BJ (cell line): ENCODE data around the gene PARM1. TPM values are rescaled to one million over a fixed set of nuclear protein-coding genes. Genes with fewer than 3 reads are reported as not detected.

Experiments
- CTCF ChIA-PET: fragments of 350-600 bp; formaldehyde crosslinking; extraction: SDS; loops from one replicate; lab custom pipeline; 2021; ENCODE audit warnings: antibody characterized with exemption, inconsistent platforms; lab: Yijun Ruan, JAX
- POLR2A ChIA-PET: fragments of 300-600 bp; sonication (Branson Sonifier 250); formaldehyde crosslinking; extraction: SDS; loops from one replicate; lab custom pipeline; 2021; ENCODE audit warnings: antibody characterized with exemption; lab: Charles Lee
- DNase-seq: peaks from one replicate; pipeline ENCODE4 v3.0.0-alpha.2; 2011; ENCODE audit warnings: low read depth
- H3K27me3 ChIP-seq: 2 replicates; pipeline ENCODE4 v1.6.0; 2011; ENCODE audit warnings: low read length; ENCODE audit not compliant: control insufficient read depth, insufficient read depth
- H3K36me3 ChIP-seq: 2 replicates; pipeline ENCODE4 v1.5.1; 2011; ENCODE audit warnings: low read length; ENCODE audit not compliant: control insufficient read depth, insufficient read depth
- H3K4me3 ChIP-seq: 2 replicates; pipeline ENCODE4 v1.5.1; 2011; ENCODE audit warnings: low read depth, mild to moderate bottlenecking, control low read depth, low read length
- polyA plus RNA-seq: library from polyadenylated mRNA; depleted of rRNA; stranded (reverse); fragments of >200 nt; gene quantifications from 2 replicates; pipeline ENCODE4 v1.2.3, GENCODE V29; 2011
- TF ChIP-seq, protein P1 (sequence below): IDR thresholded peaks from 2 replicates; pipeline ENCODE4 v1.5.1; 2011; ENCODE audit warnings: low read depth, mild to moderate bottlenecking, control low read depth, inconsistent platforms, low read length, moderate library complexity; ENCODE audit not compliant: insufficient read depth

The PARM1 gene
- polyA plus RNA-seq, 1 experiment = 0.01 TPM

DNA sequence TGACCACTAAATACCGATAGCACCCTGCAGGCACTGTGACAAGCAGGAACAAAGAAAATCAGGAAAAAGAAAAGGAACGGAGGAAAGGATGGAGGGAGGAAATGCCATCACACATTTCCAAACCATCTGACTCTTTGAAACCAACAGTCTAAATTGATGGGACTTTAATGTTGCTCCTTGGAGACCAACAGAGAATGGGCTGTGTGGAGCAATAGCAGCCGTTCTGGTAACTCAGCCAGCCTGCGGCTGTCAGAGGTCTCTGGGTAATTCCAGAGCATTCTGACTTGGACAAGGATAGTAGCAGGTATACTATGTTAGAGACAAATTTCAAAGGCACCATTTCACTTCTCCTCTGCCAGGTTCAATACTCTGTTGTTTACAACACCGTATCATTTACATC lies 18.0 kb downstream of the PARM1 start:
- Histone ChIP-seq H3K27me3 (no peaks in the 10 kb centered on the region), H3K36me3 (no peaks in the 10 kb centered on the region), H3K4me3 (no peak overlapping the region)
- no peak for DNase-seq
- TF ChIP-seq, protein P1, sequence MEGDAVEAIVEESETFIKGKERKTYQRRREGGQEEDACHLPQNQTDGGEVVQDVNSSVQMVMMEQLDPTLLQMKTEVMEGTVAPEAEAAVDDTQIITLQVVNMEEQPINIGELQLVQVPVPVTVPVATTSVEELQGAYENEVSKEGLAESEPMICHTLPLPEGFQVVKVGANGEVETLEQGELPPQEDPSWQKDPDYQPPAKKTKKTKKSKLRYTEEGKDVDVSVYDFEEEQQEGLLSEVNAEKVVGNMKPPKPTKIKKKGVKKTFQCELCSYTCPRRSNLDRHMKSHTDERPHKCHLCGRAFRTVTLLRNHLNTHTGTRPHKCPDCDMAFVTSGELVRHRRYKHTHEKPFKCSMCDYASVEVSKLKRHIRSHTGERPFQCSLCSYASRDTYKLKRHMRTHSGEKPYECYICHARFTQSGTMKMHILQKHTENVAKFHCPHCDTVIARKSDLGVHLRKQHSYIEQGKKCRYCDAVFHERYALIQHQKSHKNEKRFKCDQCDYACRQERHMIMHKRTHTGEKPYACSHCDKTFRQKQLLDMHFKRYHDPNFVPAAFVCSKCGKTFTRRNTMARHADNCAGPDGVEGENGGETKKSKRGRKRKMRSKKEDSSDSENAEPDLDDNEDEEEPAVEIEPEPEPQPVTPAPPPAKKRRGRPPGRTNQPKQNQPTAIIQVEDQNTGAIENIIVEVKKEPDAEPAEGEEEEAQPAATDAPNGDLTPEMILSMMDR = no peak
- ChIA-PET POLR2A (no interaction called here), CTCF (no interaction called here)

- H3K36me3 ChIP-seq = no peaks in the 10 kb centered on the region
- H3K4me3 ChIP-seq = no peak overlapping the region
- no peak for DNase-seq
- ChIA-PET CTCF (no interaction called here), POLR2A (no interaction called here)
- no peaks in the 10 kb centered on the region for H3K27me3 ChIP-seq
- TF ChIP-seq, protein P1 = no peak
Measured at GRCh38 chr4:74953647-74954046, 20.7 kb downstream of the PARM1 start.

- ChIA-PET CTCF (no interaction called here), POLR2A (no interaction called here)
- no peak for DNase-seq
- Histone ChIP-seq H3K4me3 (no peak overlapping the region), H3K27me3 (no peaks in the 10 kb centered on the region), H3K36me3 (no peaks in the 10 kb centered on the region)
- TF ChIP-seq, protein P1 = no peak
Measured at GRCh38 chr4:74958881-74959280, 26.0 kb downstream of the PARM1 start.

DNA sequence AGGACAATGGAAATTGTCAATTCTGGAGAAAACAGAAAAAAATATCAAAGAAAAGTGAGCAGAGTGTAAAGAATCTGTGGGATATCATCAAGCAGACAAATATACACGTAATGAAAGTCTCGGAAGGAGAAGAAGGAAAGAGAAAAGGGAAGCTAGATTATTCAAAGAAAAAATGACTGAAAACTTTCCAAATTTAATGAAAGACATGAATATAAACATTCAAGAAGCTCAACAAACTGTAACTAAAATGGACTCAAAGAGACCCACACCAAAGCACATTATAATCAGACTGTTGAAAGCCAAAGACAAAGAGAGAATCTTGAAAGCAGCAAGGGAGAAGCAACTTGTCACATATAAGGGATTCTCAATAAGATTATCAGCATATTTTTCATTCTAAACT lies 28.3 kb downstream of the PARM1 start:
- CTCF ChIA-PET = interaction anchor here (0.6 kb wide), 1 partner anchor 86 kb away, joined by 4 read pairs; no protein-coding TSS in a partner anchor
- TF ChIP-seq, protein P1 = no peak
- DNase-seq = no peak
- POLR2A ChIA-PET = no interaction called here
- H3K27me3 ChIP-seq = no peaks in the 10 kb centered on the region
- H3K4me3 ChIP-seq = no peak overlapping the region
- no peaks in the 10 kb centered on the region for H3K36me3 ChIP-seq

- POLR2A ChIA-PET = no interaction called here
- DNase-seq = no peak
- TF ChIP-seq, protein P1 = no peak
- H3K27me3 ChIP-seq = no peaks in the 10 kb centered on the region
- no peaks in the 10 kb centered on the region for H3K36me3 ChIP-seq
- no peak overlapping the region for H3K4me3 ChIP-seq
- CTCF ChIA-PET = no interaction called here
Measured at GRCh38 chr4:74962584-74962983, 29.7 kb downstream of the PARM1 start.
